Measurements from ENCODE around the gene BRINP3.

DNA sequence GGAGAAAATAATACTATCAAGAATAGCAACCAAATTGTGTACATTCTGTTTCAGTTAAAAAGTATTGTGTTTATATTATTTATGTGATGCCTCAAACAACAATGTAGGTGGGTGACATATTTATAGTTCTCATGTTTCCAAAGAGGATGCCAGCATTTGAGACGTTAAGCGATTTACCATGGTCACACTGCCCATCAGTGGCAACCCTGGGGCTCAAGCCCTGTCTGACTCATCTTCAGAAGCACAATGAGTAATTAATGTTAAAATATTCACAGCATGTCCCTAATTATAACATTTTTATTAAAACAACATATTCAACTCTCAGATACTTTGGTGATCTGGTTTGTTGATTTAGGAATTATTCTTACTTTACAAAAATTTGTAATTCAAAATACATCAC lies 409.4 kb downstream of the BRINP3 start:
- no peak for TF ChIP-seq POLR2A (IDR thresholded peaks at IDR 0.05; ENCODE audit: low read length)
- TF ChIP-seq GATA1 (IDR thresholded peaks at IDR 0.05; ENCODE audit: low read depth, low read length): no peak

Data from erythroblast (primary cell).